ENCODE data around the gene METTL8. TPM values are rescaled to one million over a fixed set of nuclear protein-coding genes. Genes with fewer than 3 reads are reported as not detected.

The METTL8 gene
- total and polyA plus RNA-seq, 11 donors, result 4.2 to 18.5 (median 9.0) TPM

DNA sequence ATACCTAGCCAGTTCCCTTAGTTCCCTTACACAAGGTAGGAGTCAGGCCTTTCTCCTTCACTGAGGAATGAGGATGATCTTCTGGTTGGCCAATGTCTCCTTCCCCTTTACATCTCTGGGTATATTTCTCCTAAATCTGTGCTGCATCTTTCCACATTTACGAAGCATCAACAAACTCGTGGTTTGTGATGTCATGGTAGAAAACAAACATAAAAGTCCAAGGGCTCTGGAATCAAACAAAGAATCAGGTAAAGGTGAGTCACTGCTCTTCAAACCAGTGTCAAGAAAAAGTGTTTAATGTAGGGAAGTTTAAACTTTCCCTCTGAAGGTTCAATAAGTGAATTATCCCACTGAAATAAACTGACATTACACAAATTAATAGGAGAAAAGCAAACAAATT, 122.9 kb downstream of the METTL8 start:
- H3K27me3 ChIP-seq, result no peaks in the 10 kb centered on the region
- H3K9me3 ChIP-seq, result peaks cover 0 to 24% (median 12%) of the 10 kb centered on the region in 12 donors
- H3K27ac ChIP-seq, result no peak overlapping the region
- intact Hi-C loops (cut with DNase I), result no loop called here
- no peak for ATAC-seq
- no peak for TF ChIP-seq CTCF (IDR thresholded peaks at IDR 0.05)
- no peak for TF ChIP-seq POLR2A (IDR thresholded peaks at IDR 0.05)
- WGBS, 4 donors, result 94 to 99% (median 97%) methylated on average over 2 of the region's 2 CpGs
- DNase-seq, result no peak
- no peak overlapping the region for H3K4me3 ChIP-seq
- H3K36me3 ChIP-seq, result no peaks in the 10 kb centered on the region
- H3K4me1 ChIP-seq, result no peaks in the 10 kb centered on the region

- no peaks in the 10 kb centered on the region for H3K4me1 ChIP-seq
- H3K27me3 ChIP-seq, result no peaks in the 10 kb centered on the region
- ATAC-seq (no peak), DNase-seq (no peak)
- intact Hi-C loops (cut with DNase I), result no loop called here
- TF ChIP-seq CTCF (IDR thresholded peaks at IDR 0.05) (no peak), POLR2A (IDR thresholded peaks at IDR 0.05) (no peak)
- H3K36me3 ChIP-seq, result no peaks in the 10 kb centered on the region
- peaks cover 0 to 25% (median 12%) of the 10 kb centered on the region in 12 donors for H3K9me3 ChIP-seq
- no peak overlapping the region for H3K27ac ChIP-seq
- 80 to 89% (median 86%) methylated on average over 6 of the region's 6 CpGs for WGBS, 4 donors
- H3K4me3 ChIP-seq, result no peak overlapping the region
Measured at GRCh38 chr2:171309455-171310286, 124.1 kb downstream of the METTL8 start.

GRCh38 chr2:171308280-171309054, 125.3 kb downstream of the METTL8 start:
- intact Hi-C loops (cut with DNase I), result no loop called here

More at GRCh38 chr2:171308280-171309054, 125.3 kb downstream of the METTL8 start:
- ATAC-seq (no peak), DNase-seq (no peak)
- Histone ChIP-seq H3K4me1 (no peaks in the 10 kb centered on the region), H3K4me3 (no peak overlapping the region), H3K36me3 (no peaks in the 10 kb centered on the region), H3K9me3 (peaks cover 0 to 25% (median 12%) of the 10 kb centered on the region in 12 donors), H3K27ac (no peak overlapping the region), H3K27me3 (no peaks in the 10 kb centered on the region)
- TF ChIP-seq CTCF (IDR thresholded peaks at IDR 0.05), result no peak
- no peak for TF ChIP-seq POLR2A (IDR thresholded peaks at IDR 0.05)
- 95 to 98% (median 96%) methylated on average over 6 of the region's 6 CpGs for WGBS, 4 donors
